HT-29 (cell line): ENCODE results near the gene MAPK8IP1. TPM values are rescaled to one million over a fixed set of nuclear protein-coding genes. Genes with fewer than 3 reads are reported as not detected.

Source experiments
- DNase-seq: peaks from one replicate; pipeline ENCODE4 v3.0.0-alpha.2; 2015; ENCODE audit warnings: low spot score
- total RNA-seq: library from RNA; depleted of rRNA; stranded (reverse); fragments of >200 nt; shearing (Covaris generic); gene quantifications from 2 replicates; pipeline ENCODE4 v1.2.3, GENCODE V29; 2014

The MAPK8IP1 gene
- total RNA-seq, 1 experiment from 2014 or later, result 4.0 TPM

DNA sequence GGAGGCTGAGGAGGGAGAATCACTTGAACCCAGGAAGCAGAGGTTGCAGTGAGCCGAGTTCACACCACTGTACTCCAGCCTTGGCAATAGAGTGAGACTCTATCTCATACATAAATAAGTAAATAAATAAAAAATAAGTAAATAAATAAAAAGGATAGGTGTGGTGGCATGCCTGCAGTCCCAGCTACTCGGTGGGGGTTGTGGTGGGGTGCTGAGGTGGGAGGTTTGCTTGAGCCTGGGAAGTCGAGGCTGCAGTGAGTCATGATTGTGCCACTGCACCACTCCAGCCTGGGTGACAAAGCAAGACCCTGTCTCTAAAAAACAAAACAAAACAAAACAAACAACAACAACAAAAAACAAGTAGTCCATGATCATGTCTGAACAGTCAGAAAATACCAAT lies 40.1 kb downstream of the MAPK8IP1 start:
- DNase-seq, result no peak

DNA sequence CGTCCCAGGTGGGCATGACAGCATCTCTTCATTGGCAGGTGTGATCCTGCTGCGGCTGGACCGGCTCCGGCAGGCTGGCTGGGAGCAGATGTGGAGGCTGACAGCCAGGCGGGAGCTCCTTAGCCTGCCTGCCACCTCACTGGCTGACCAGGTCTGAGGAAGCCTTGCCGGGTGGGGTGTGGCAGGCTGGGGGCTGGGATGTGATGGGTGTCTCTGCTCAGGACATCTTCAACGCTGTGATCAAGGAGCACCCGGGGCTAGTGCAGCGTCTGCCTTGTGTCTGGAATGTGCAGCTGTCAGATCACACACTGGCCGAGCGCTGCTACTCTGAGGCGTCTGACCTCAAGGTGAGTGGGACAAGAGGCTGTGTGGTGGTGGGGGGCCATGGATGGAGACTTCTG lies 40.5 kb downstream of the MAPK8IP1 start:
- no peak for DNase-seq

DNA sequence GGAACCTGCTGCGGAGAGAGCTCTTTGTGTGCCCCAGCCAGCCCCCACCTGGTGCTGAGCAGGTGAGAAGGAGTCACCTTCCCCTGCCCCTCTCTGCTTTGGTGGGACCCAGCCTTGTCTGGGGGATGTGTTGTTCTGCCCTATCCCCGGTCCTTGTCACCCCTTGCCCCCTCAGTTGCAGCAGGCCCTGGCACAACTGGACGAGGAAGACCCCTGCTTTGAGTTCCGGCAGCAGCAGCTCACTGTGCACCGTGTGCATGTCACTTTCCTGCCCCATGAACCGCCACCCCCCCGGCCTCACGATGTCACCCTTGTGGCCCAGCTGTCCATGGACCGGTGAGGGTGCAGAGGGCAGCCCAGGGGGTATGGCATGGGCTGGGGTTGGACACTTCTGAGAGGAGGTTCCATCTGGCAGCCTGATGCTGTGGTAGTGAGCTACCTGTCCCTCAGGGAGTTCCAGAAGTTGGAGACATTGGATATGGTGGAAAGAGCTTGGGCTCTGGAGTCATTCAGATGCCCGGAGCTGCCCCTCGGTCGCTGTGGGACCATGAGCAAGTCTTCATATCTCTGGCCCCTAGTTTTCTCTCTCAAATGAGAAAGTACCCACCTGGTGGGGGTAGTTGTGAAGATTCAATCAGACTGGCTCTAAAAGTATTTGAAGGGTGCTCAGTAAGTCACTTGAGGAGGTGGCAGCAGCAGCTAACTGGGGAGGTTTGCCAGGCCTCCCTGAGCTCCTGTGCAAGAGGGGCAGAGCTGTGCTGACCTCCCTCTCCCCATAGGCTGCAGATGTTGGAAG lies 41.3 kb downstream of the MAPK8IP1 start:
- DNase-seq, result no peak

DNA sequence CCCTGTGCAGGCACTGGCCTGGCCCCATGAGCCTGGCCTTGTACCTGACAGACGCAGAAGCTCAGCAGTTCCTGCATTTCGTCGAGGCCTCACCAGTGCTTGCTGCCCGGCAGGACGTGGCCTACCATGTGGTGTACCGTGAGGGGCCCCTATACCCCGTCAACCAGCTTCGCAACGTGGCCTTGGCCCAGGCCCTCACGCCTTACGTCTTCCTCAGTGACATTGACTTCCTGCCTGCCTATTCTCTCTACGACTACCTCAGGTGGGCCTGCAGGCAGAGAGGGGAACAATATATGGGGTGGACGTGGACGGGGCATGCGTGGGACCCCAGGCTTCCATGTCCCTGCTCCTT lies 41.9 kb downstream of the MAPK8IP1 start:
- DNase-seq, result no peak

DNA sequence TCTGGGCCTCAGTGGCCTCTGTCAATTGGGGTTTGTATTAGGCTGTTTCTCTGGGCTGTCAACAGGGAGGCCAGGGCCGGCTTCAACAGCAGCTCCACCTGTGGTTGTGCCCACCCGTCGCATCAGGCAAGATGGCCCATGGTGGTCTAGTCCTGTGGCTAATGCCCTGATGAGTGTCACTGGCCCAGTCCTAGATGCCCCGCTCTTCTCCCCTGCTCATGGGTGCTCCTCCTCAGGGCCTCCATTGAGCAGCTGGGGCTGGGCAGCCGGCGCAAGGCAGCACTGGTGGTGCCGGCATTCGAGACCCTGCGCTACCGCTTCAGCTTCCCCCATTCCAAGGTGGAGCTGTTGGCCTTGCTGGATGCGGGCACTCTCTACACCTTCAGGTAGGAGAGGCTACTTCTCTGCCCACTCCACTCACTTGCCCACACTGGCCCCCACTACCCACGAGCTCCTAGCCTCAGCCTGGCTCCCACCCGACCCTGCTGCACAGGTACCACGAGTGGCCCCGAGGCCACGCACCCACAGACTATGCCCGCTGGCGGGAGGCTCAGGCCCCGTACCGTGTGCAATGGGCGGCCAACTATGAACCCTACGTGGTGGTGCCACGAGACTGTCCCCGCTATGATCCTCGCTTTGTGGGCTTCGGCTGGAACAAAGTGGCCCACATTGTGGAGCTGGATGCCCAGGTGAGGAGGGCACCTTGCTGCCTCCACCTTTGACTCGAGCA lies 42.4 kb downstream of the MAPK8IP1 start:
- DNase-seq, result no peak

DNA sequence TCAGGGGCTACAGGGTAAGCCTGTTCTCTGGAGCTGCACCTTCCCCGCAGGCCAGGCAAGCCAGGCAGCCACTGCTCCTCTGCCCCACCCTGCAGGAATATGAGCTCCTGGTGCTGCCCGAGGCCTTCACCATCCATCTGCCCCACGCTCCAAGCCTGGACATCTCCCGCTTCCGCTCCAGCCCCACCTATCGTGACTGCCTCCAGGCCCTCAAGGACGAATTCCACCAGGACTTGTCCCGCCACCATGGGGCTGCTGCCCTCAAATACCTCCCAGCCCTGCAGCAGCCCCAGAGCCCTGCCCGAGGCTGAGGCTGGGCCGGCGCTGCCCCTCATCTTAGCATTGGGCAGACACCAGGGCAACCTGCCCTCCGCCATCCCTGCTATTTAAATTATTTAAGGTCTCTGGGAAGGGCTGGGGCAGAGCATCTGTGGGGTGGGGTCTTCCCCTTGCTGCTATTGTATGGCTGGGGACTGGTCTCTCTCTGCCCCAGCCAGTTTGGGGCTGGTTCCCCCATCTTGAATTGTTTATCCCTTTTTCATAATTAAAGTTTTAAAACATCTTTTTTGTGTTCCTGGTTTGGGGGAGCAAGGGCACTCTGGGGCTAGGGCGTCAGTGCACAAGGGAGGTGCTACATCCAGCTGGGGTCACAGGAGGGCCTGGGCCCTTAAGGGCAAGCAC lies 43.2 kb downstream of the MAPK8IP1 start:
- no peak for DNase-seq

DNA sequence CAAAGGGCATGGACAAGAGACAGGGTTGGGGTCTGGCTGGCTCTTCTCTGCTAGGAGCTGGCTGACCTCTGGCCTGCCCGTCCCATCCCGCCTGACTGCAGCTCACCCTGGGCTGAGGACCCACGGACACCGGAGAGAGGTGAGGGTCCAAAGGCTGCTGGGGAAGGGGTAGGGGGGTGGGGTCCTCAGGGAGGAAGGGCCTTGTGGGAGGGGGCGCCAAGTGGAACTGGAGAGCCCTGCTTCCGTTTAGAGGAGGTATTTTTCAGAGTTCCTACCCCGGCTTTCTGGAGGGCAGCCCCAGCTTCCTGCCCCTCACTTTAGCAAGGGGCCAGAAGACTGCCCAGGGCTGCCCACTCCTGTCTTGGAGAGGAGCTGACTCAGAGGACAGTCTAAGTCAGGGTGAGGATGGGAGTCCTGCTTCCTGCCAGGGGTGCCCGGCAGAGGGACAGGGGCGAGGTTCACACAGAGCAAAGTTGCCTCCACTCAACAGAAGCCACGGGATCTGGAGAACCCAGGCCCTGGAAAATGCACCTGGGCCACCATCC lies 44.1 kb downstream of the MAPK8IP1 start:
- no peak for DNase-seq

DNA sequence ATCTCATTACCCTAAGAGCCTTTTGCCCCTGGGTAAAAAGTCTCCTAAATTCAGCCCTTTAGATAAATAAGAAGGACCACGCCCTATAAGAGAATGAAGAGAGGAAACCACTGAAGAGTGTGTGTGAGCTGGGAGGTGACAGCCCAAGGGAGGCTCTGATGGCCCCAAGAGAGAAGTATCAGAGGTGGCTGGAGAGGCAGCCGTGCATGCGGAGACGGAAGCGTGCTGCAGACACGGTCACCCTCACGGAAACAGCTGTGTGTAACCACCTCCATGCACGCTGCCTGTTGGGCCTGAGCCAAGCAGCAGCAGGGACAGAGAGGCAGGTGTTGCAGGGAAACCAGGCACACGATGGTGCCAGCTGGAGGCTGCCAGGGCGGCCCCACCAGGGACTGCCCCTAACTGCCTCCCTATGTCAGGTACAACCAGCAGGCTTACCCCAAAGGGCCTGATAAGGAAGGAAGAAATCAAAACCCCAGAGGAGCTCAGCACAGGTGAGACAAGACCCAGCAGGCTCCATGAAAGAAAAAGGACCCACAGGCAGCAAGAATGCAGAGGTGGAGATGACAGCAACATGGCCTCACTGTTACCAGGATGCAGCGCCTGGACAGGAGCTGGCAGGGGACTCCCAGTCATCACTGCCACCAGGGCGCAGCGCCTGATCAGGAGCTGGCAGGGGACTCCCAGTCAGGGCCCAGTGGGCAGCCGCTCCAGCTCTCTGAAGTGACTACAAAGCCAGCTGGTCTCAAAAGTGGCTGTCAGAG lies 44.8 kb downstream of the MAPK8IP1 start:
- DNase-seq, result no peak

DNA sequence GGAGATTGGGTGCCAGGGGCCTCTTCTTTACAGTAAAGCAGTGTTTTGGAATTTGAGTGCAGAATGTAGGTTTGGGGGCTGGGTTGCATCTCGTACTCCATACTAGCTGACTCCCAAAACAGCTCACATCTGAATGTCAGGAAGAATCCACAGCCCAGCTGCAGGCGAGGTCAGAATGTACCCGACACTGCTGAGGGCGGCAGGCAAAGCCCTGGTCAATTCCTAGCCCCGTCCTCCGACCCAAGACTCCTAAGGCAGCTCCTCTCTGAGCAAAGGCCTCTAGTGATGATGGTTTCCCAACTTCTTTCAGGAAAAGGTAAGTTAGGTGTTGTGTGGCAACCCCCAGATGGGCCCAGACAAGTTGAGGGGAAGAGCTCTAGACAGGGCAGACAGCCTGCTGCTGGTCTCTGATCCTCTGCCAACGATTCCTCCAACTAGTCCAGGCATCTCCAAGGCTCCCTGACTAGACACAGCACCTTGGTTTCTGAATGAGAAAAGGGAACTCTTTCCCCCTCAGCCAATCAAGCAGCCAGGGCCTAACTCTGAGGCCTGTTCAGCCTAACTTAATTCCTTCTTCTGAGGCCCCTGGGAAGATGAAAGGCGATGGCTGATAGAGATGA lies 45.6 kb downstream of the MAPK8IP1 start:
- no peak for DNase-seq

DNA sequence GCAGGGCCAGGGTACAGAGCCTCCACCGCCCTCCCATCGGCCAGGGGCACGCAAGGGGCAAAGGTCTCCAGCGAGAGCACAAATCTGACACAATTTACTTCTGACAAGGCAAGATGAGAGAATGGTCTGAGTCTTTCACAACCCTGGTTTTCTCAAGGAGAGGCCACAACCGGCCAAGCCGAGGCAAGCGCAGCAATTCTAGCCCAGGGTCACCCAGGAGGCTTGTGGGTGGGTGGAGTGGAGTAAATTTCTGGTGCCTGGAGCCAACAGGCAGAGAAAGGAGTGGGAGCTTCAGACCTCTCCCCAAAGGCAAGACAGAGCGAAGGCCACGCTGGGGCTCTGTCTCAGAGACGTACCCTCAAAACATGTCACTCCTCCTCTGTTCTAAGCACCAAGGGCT lies 46.3 kb downstream of the MAPK8IP1 start:
- no peak for DNase-seq

DNA sequence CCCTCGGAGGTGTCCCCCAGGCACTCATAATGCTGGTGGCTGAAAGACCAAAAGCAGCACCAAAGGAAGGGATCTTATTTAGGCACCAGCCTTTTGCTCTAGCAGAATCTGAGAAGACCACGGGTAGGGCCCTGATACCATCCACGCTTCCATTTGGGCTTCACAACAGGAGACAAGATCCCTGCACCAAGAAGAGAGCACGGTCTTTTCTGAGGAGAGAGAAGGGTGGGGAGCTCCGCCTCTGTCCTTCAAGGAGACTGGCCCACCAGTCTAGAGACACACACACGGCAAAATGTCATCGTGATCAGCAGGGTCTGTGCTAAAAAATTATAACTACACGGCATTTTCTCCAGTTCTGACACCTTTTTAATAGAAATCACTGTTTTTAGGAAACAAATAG lies 46.8 kb downstream of the MAPK8IP1 start:
- DNase-seq, result no peak

DNA sequence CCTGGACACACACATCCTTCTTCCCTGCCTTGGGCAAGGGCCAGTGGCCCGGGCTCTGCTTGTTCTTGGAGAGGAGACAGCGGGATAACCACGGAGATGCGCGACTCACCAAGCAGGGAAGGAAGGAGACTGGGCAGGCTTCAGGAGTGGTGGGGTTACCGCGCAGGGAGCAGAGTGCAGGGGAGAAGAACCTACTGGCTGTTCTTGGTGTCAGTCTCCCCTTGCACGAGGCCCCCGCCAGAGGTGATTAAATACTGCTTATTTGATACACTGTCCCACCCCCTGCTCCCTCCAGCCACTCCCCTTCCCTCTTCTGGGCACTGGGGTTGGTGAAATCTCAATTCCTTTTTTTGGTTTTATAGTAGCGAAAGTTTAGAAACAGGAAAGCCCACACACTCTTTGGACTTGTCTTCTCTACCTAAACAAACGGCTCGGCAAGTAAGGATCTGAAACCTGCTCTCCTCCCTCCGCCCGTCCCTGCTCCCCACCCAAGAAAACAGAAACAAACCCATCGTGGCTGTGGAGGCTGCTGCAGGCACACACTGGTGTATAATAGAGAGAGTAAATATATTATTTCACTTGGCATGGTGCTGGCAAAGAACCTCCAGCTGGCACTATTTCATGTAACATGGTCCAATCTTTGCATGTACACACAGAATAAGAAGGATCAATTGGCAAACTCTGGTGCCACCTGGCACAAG lies 47.8 kb downstream of the MAPK8IP1 start:
- DNase-seq, result no peak

DNA sequence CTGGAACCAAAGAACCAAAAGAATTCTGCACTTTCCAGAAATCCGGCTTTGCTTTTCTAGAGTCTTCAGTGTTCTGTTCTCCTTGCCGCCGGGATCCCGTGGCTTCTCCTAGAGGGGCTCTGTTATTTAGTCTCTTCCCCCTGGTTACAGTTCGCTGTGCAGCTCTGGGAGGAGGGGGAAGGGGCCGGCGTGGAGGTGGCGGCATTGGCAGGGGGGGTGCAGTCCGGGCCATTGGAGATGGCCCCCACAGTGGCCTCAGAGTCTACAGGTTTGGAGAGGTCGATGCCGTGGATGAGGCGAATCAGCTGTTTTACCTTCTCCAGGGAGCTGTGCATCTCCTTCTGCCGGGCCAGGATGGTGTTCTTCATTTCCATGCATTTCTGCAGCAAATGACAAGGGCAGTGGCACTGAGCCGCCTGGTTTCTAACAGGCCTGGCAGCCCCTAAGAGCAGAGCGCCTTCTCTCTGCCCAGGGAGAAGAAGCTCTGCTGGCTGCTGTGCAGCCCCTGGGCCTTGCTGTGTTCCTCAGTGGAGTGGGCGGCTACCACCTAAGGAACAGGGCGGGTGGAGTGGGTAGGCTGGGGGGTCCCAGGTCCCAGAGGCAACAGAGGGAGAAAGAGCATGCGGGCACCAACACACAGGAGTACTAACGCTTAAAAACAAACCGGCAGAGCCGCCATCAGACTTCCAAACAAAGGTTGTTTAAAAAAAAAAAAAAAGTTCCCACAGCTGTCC lies 48.6 kb downstream of the MAPK8IP1 start:
- no peak for DNase-seq

DNA sequence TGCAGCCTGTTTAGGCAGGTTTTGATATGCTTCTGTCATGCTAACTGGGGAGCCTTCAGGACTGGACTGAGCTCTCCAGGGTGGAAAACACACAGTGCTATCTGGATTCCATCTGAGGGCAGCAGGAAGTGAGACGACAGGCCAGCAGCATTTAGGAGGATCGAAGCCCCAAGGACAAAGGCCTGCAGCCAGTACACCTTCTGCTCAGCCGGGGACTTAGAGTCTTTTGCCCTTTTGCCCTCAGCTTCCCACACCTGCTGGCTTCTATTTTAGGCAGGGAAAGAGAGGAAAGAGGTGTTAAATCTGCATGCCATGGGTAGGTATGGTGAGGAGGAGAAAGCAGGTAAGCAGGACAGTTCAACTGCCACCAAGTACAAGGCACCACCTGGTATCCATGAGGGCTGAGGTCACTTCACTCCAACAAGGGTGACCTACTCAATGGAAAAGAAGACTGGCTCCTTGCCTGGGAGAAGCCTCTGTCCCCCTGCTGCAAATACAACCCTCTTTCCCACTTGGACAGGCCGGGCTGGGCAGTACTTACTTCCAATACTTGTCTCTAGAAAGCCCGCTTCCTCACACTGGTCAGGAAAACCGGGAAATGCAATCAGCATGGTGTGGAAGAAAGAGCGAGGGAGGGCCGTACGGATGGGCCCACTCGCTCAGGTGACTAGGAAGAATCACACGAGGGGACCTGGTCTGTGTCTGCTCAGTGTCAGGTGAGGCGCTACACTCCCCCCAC lies 49.3 kb downstream of the MAPK8IP1 start:
- no peak for DNase-seq

DNA sequence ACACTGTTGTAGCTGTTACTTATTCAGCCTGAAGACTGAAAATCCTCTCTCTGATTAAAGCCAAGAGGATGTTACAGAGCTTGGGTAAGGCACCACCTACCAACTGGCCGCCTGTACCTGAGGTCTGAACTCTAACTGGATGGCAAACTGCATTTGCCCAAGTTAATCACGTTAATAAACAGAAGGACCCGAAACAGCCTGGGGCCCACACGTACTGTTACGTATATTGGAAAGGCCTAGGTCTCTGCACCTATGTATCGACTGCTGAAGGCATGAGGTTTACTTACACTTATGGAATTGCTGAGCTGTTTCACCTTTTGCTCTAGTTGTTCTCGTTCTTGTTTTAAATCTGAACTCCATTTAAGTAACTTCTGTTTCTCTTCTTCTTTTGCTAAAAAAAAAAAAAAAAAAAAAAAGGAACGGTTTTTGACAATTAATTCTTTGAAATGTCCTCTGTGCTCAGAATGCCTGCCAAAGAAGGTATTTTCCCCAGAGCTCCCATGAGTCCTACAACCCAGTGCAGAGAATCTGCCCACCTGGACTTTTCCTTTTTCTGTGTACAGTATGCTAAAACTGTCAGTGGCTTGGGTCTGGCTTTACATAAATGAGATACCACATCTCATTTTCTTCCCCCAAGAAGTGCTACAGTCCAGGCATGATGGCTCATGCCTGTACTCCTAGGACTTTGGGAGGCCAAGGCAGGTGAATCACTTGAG lies 50.1 kb downstream of the MAPK8IP1 start:
- no peak for DNase-seq

DNA sequence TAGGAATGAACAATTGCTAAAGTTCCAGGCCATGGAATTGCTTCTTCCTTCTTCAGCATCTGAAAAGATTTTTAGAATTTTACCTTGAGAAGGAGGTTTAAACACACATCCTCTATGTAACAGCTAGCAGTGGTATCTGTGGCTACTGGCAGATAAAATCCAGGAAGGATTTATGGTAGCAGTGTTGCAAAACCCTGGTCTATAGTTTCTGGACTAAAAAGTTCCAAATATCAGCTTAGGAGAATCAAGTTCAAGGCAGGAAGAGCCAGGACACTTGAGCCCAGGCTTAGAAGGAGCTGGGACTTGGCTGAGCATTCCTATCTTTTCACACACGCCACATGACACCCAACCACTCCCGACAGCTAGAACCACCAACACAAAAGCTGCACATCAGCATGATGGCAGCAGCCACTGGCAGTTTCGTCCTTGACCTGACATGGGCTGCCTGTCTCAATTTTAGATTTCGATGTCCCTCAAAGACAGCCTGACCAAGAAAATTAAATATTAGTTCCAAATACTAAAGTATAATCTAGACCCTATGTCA lies 51.1 kb downstream of the MAPK8IP1 start:
- no peak for DNase-seq

DNA sequence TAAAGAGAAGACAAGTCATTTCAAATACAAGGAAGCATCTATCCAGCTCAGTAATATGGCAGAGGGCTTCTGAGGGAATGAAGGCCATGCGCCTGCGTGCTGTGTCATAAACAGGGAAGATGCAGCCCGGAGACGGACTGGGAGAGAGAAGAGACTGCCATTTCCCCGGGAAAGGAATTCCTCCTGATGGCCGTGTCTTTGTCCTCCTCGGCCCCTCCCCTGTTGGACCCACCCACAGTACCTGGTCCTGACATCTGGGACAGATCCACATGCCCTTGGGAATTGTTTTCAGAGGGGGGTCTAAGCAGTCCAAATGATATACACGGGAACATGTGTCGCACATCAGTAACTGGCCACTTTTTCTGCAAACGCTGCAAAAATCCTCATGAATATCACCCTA lies 52.5 kb downstream of the MAPK8IP1 start:
- DNase-seq, result no peak

DNA sequence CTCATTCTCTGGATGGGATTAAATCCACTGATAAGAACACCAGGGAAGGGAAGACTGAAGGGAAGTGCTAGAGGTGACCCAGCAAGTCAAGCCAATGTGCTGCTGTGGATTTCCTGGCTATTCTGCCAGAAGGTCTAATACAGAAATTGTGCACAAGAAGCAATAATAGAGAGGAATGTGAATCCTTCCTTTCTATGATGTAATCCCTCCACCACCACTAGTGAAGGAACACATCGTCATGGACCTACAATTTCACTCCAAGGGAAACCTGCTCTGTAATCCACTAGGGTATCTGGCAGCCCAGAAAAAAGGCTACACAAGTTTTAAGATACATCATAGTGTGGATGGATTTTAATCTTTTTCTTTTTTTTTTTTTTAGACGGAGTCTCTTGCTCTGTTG lies 54.4 kb downstream of the MAPK8IP1 start:
- no peak for DNase-seq
